ENCODE results near the gene ARHGAP8.

DNA sequence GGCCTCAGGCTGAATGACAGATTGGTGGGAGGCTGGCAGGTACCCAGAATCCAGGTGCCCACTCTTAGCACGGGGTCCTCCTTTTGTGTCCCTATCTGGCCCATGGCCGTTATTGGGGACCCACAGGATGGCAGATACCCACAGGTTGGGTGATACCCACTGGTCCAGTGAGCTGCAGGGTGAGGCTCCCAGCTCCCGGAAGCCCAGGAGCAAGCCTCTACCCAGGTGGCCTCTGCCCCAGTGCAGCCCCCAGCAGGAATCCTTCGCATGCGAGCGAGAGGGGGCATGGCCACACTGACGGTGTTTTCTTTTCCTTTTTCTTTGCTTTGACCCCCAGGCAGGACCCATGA lies 141.3 kb downstream of the ARHGAP8 start:
- TF ChIP-seq POLR2A (IDR thresholded peaks at IDR 0.05; ENCODE audit: low read depth, low read length), result no peak
- no peak for TF ChIP-seq POLR2AphosphoS5 (IDR thresholded peaks at IDR 0.05; ENCODE audit: low read depth, low read length)
- TF ChIP-seq TAF1 (IDR thresholded peaks at IDR 0.05; ENCODE audit: borderline replicate concordance, low read depth, low read length), result no peak

Measured in GM12892 (cell line).